SHP77 (cell line): ENCODE data around the gene FRMD3.
"Not testable (repeated sequence)": the region's sequence is repeated elsewhere in the genome, so short reads cannot be mapped to it uniquely, and the experiment has no call there.

Source experiments
- DNase-seq, 2 experiments: peaks; one replicate each; lab custom pipeline; 2025; lab: John Stamatoyannopoulos, UW

FRMD3 gene

GRCh38 chr9:83521411-83521810 is 16.8 kb downstream of the FRMD3 start:
- DNase-seq: no peak

DNA sequence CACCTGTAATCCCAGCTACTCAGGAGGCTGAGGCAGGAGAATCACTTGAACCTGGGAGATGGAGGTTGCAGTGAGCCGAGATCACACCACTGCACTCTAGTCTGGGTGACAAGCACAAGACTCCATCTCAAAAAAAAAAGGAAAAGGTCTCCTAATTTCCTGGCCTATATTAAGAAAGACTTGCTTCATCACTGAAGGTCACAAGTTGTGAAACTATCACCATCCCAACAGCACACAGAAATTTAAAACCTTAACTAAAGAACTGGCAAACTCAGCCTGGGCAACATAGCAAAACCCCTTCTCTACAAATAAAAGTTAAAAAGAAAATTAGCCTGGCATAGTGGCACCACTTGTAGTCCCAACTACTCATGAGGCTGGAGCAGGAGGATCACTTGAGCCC is 17.2 kb downstream of the FRMD3 start:
- no peak for DNase-seq

DNA sequence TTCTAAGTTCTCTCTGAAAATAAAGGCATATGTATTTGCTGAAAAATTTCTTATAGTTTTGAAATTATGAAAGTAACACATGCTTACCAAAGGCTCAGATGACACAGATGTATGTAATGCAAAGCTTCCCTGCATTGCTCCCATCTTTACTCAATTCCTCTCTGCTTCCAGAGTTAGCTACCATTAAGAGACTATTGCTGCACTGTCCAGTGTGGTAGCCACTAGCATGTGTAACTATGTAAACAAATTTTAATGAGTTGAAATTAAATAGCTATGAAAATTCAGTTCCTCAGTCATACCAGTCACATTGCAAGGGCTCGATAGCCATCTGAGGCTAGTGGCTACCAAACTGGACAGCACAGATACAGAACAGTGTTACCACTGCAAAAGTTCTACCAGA is 17.9 kb downstream of the FRMD3 start:
- DNase-seq: no peak

DNA sequence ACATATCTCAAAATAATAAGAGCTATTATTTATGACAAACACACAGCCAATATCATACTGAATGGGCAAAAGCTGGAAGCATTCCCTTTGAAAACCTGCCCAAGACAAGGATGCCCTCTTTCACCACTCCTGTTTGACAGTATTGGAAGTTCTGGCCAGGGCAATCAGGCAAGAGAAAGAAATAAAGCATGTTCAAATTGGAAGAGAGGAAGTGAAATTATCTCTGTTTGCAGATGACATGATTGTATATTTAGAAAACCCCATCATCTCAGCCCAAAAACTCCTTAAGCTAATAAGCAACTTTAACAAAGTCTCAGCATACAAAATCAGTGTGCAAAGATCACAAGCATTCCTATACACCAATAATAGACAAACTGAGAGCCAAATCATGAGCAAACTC is 20.2 kb downstream of the FRMD3 start:
- DNase-seq: not testable (repeated sequence)

DNA sequence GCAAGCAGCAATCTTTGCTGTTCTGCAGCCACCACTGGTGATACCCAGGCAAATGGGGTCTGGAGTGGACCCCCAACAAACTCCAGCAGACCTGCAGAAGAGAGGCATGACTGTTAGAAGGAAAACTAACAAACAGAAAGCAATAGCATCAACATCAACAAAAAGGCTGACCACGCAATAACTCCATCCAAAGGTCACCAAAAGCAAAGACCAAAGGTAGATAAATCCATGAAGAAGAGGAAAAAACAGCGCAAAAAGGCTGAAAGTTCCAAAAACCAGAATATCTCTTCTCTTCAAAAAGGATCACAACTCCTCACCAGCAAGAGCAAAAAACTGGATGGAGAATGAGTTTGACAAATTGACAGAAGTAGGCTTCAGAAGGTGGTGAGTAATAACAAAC is 23.4 kb downstream of the FRMD3 start:
- DNase-seq: no peak

GRCh38 chr9:83512621-83513020 is 25.6 kb downstream of the FRMD3 start:
- no peak for DNase-seq

- DNase-seq: no peak
Measured at GRCh38 chr9:83511051-83511450, 27.1 kb downstream of the FRMD3 start.

DNA sequence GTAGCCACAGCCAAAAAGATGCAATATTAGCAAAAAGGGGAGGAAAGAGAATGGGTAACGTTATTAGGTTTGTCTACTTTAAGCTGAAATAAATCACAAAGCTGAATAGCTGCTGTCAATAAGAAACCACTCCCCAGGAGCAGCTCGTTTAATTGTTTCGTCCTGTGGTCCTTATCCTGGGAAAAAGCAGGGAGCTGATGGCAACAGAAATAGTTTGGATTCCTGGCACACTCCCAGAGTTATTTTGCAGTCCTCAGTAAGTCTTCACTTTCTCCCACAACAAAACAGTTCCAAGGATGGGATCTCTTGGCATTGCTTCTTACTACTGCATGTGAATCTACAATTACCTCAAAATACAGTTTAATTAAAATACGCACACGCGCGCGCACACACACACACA is 28.8 kb downstream of the FRMD3 start:
- no peak for DNase-seq

GRCh38 chr9:83508067-83508466 is 30.1 kb downstream of the FRMD3 start:
- no peak for DNase-seq

DNA sequence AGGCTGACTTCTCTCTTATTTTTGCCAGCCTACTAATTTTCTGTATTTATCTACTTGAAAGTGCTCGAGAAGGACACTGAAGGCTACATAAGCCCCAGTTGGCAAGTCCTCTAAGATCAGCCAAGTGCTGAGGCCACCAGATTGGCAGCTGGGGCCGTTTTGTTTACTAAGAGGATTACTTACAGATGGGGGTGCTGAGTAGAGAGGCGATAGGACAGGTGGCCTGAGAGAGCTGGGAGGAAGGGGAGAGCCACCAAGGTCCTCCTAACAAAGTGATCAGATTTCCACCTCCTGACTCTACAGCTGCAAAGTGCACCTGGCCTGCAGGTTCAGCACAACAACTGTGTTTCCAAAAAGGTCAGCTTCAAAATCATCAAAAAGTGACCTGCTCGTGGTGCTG is 32.9 kb downstream of the FRMD3 start:
- DNase-seq: peak; percentile 52 to 76

DNA sequence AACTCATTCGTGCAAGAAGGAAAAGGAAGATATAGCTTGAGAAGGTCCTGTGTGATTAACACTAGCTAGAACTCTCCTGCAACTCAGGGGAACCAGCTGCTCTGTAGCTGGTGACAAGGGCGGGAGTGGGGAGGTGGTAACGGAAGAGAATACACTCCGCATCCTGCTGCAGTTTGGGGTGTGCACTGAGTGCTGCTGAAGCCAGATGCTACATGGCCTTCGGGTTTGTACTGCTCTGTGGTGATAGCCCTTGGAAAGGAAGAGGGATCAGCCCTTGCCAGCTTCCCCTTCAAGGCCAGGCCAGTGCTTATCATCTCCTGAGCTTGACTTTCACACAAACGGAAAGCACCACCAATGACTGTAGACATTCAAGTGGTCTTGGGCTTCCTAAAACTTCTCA is 34.3 kb downstream of the FRMD3 start:
- no peak for DNase-seq

GRCh38 chr9:83501565-83501964 is 36.6 kb downstream of the FRMD3 start:
- DNase-seq: no peak

GRCh38 chr9:83497441-83497840 is 40.8 kb downstream of the FRMD3 start:
- no peak for DNase-seq

DNA sequence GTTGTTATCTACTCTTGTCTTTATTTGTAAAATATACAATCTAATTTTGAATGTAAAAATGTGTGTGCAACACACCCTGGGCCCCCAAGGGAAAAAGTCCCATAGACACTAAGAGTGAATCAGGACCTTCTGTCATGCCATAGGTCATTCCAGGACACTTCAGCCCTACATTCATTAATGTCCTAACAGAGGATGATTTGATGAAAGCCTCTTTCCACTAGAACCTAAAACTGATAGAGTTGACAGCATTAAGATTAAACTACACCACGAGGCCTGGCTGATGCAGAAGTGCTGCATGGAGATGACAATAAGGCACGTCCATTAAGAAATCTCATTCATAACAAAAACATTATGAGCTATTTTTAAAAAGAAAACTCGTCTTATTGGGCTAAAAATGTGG is 46.2 kb downstream of the FRMD3 start:
- no peak for DNase-seq

DNA sequence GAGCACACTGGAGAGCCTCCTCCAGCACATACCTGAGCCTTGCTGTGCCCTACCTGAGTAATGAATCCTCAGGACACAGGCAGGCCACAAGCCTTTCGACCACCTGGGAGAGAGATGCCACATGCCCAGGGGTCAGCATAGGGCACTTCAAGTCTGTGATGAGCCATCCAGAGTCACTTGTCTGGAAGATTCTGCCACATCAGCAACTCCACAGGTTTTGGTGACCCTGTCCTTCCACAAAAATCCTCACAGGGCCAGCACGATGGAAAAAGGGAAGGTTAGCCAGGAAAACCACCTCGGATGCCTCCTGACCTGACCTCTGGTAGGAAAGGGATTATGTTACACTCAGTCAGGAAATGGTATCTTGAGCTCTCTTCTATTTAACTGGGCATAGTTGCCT is 46.8 kb downstream of the FRMD3 start:
- no peak for DNase-seq

- no peak for DNase-seq
Measured at GRCh38 chr9:83489961-83490360, 48.2 kb downstream of the FRMD3 start.

GRCh38 chr9:83484990-83485389 is 53.2 kb downstream of the FRMD3 start:
- DNase-seq: no peak

DNA sequence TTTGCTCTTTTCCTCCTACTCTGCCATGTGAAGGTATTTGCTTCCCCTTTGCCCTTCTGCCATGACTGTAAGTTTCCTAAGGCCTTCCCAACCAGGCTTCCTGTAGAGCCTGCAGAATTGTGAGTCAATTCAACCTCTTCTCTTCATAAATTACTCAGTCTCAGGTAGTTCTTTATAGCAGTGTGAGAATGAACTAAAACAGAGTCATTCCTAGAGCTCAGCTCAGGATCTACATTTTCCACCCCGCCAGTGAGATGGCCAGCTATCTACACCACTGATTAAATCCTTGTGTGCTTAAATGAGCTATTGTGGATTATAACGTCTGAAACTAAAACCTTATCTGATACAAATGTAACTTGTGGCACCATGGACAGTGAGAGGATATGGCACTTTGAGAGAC is 55.0 kb downstream of the FRMD3 start:
- DNase-seq: no peak

- no peak for DNase-seq
Measured at GRCh38 chr9:83479765-83480164, 58.4 kb downstream of the FRMD3 start.

- no peak for DNase-seq
Measured at GRCh38 chr9:83477571-83477970, 60.6 kb downstream of the FRMD3 start.

DNA sequence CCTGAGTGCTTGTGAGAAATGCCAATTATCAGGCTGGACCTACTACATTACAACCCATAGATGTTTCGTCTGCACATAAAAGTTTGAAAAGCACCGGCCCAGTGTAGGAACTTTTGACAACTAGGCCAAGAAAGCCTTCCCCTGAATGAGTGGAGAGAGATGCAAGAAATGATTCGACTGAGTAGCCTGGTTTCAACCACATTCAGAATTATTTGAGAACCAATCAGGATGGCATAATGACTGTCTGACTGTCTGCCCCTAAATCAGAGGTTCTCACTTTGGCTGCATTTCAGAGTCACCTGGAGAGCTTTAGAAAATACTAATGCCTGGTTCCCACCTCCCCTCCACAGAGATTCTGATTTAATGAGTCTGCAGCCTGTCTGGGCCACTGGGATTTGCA is 61.1 kb downstream of the FRMD3 start:
- no peak for DNase-seq

DNA sequence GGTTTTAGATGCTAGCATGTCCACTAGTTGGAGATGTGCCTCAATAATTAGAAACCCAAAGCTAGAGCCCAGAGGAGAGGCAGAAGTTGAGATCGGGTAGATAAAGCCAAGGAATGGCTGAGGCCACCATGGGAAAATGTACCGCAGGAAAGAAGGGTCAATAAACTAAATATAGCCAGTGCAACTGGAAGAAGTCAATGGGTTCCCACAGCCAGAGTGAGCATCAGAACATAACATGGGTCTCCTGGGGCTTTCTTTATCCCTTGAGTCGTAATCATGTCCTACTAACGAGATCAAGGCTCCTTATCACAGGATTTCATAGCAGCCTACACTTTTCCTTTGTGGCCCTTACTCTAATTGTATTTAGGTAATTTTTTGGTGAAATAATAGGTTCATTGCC is 61.7 kb downstream of the FRMD3 start:
- DNase-seq: no peak

GRCh38 chr9:83475741-83476140 is 62.5 kb downstream of the FRMD3 start:
- DNase-seq: no peak

DNA sequence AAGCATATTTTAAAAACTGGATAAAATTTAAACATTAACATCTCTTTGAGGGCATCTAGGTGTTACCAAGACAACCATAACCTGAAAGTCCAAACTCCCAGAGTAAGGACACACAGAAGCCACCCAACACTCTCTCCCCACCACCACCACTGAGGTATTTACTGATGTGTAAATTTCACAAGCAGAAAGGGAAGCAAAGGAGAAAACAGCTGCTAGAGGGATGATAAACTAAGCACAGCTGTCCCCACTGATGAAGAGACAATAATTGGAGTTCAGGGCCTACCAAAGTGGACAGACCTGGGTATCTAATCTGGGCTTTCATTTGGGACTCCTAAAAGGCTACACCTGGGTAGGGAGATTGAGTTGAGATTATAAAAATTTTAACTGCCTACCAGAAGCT is 63.6 kb downstream of the FRMD3 start:
- no peak for DNase-seq

DNA sequence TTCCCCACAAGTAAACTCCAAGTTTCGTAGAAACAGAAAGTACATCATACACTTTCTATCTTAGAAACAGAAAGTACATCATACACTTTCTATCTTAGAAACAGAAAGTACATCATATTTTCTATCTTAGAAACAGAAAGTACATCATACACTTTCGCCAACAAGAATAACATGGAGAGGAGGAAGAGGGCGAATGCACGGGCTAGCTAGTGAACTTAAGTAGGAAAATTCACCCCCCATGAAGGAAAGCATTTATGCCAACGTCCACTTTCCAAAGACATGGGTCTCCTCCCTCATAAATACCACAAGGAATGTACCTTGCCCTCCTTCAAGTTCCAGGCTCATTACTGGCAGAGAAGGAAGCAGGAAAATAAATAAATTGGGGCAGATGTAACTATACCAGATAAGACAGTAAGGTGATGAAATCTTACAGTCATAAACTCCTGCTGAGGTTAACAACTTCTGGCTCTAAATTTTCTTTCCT is 64.7 kb downstream of the FRMD3 start:
- no peak for DNase-seq
